ENCODE results near the gene MAB21L4.

Gene MAB21L4

GRCh38 chr2:240895656-240896388 is at the start of gene MAB21L4:
MAB21L4 (minus strand) TSS chr2:240896156; CDS start chr2:240895997, 159 bp downstream.
- no peak for DNase-seq

GRCh38 chr2:240936106-240936505 is 40.1 kb upstream of the MAB21L4 start:
- no peak for DNase-seq

GRCh38 chr2:240935103-240935876 is 39.3 kb upstream of the MAB21L4 start:
- no peak for DNase-seq

GRCh38 chr2:240934701-240935102 is 38.7 kb upstream of the MAB21L4 start:
- DNase-seq = no peak

GRCh38 chr2:240933966-240934700 is 38.2 kb upstream of the MAB21L4 start:
- DNase-seq = no peak

GRCh38 chr2:240933048-240933965 is 37.4 kb upstream of the MAB21L4 start:
- DNase-seq = no peak

GRCh38 chr2:240932724-240933047 is 36.7 kb upstream of the MAB21L4 start:
- no peak for DNase-seq

- DNase-seq = no peak
Observed at GRCh38 chr2:240932001-240932723, 36.2 kb upstream of the MAB21L4 start.

GRCh38 chr2:240931319-240931949 is 35.5 kb upstream of the MAB21L4 start:
- no peak for DNase-seq

- DNase-seq = no peak
Observed at GRCh38 chr2:240930631-240931318, 34.8 kb upstream of the MAB21L4 start.

- DNase-seq = no peak
Observed at GRCh38 chr2:240930096-240930630, 34.2 kb upstream of the MAB21L4 start.

GRCh38 chr2:240929364-240930095 is 33.6 kb upstream of the MAB21L4 start:
- no peak for DNase-seq

- no peak for DNase-seq
Observed at GRCh38 chr2:240928476-240929363, 32.8 kb upstream of the MAB21L4 start.

- no peak for DNase-seq
Observed at GRCh38 chr2:240927390-240927781, 31.4 kb upstream of the MAB21L4 start.

GRCh38 chr2:240926516-240927389 is 30.8 kb upstream of the MAB21L4 start:
- no peak for DNase-seq

- no peak for DNase-seq
Observed at GRCh38 chr2:240925568-240926515, 29.9 kb upstream of the MAB21L4 start.
